Panc1 (cell line): Measurements from ENCODE around the gene ADAMTS2. TPM values are rescaled to one million over a fixed set of nuclear protein-coding genes. Genes with fewer than 3 reads are reported as not detected.

Experiments
- ATAC-seq: fragments of 200-7000 bp; cut with Tn5 transposase; 2 replicates; pipeline ENCODE4 v1.9.1; 2020; ENCODE audit warnings: mild to moderate bottlenecking, moderate library complexity
- BruUV-seq: library from RNA; stranded (reverse); fragments of 400-500 nt; replicated peaks from 2 replicates; lab custom pipeline; 2021; lab: Mats Ljungman, UMichigan
- CTCF ChIA-PET: fragments of 300-600 bp; sonication (Branson Sonifier 250); formaldehyde crosslinking; loops from one replicate; lab custom pipeline; 2022; ENCODE audit warnings: antibody characterized with exemption; lab: Charles Lee
- POLR2A ChIA-PET: fragments of 300-600 bp; sonication (Branson Sonifier 250); formaldehyde crosslinking; loops from one replicate; lab custom pipeline; 2022; ENCODE audit warnings: antibody characterized with exemption; lab: Charles Lee
- DNase-seq: peaks from one replicate; pipeline ENCODE4 v3.0.0-alpha.2; 2010; ENCODE audit warnings: low read depth, low spot score
- H3K27ac ChIP-seq: 2 replicates; pipeline ENCODE4 v1.5.1; 2011; ENCODE audit warnings: mild to moderate bottlenecking, low read length, inconsistent platforms
- H3K27me3 ChIP-seq: fragments of 200-500 bp; sonication (Bioruptor generic); 2 replicates; pipeline ENCODE4 v1.6.0; 2014; ENCODE audit warnings: low read length, inconsistent platforms; ENCODE audit not compliant: control insufficient read depth, insufficient read depth
- H3K36me3 ChIP-seq: fragments of 200-500 bp; sonication (Bioruptor generic); 2 replicates; pipeline ENCODE4 v1.5.1; 2014; ENCODE audit warnings: inconsistent platforms, mild to moderate bottlenecking, low read length, moderate library complexity; ENCODE audit not compliant: control insufficient read depth, insufficient read depth
- H3K4me1 ChIP-seq: 2 replicates; pipeline ENCODE4 v1.5.1; 2011; ENCODE audit warnings: inconsistent platforms, mild to moderate bottlenecking, low read length, moderate library complexity; ENCODE audit not compliant: control insufficient read depth, insufficient read depth
- H3K4me3 ChIP-seq, 2 experiments: 2 replicates each; pipeline ENCODE4 v1.5.1; 2011 to 2012; ENCODE audit warnings: low read depth in 2 of 2, low read length in 2 of 2, mild to moderate bottlenecking in 2 of 2, inconsistent platforms in 1 of 2, moderate library complexity in 1 of 2
- H3K9me3 ChIP-seq: fragments of 200-500 bp; sonication (Bioruptor generic); 2 replicates; pipeline ENCODE4 v1.5.1; 2014; ENCODE audit warnings: low read depth, mild to moderate bottlenecking, inconsistent platforms, low read length, moderate library complexity; ENCODE audit not compliant: control insufficient read depth, insufficient read depth
- POLR2AphosphoS5 ChIP-seq: IDR thresholded peaks from 2 replicates; pipeline ENCODE4 v1.6.1; 2012; ENCODE audit warnings: mild to moderate bottlenecking, low read depth, low read length, moderate library complexity
- SIN3A ChIP-seq: IDR thresholded peaks from 2 replicates; pipeline ENCODE4 v1.6.1; 2012; ENCODE audit warnings: low read depth, mild to moderate bottlenecking, low read length, moderate library complexity, borderline replicate concordance; ENCODE audit not compliant: insufficient read depth
- TCF7L2 ChIP-seq: IDR thresholded peaks from 2 replicates; pipeline ENCODE4 v1.6.1; 2011; ENCODE audit warnings: mild to moderate bottlenecking, low read depth, low read length, inconsistent platforms
- in situ Hi-C: cut with HindIII; loops from 2 replicates; pipeline ENCODE4 v1.10.0; 2016; ENCODE audit warnings: low sequenced_read_pairs, low pct_unique_long_range_greater_than_20kb
- intact Hi-C: fragments of 100-400 bp; cut with micrococcal nuclease; formaldehyde crosslinking; loops from one replicate; pipeline ENCODE4 v1.10.0; 2022; ENCODE audit not compliant: unreplicated experiment
- total RNA-seq: library from RNA; stranded (reverse); gene quantifications from one replicate; pipeline ENCODE4 v1.2.1, GENCODE V29; 2021; ENCODE audit not compliant: unreplicated experiment
- TF ChIP-seq, protein P1 (sequence below), 2 experiments: IDR thresholded peaks; 2 replicates each; pipeline ENCODE4 v1.6.1; 2011 to 2012; ENCODE audit warnings: low read depth in 2 of 2, control low read depth in 1 of 2, low read length in 1 of 2, mild to moderate bottlenecking in 1 of 2, moderate library complexity in 1 of 2; ENCODE audit not compliant: insufficient read depth in 1 of 2
- TF ChIP-seq, protein P2 (sequence below): fragments of 450-650 bp; IDR thresholded peaks from 2 replicates; pipeline ENCODE4 v1.5.1; 2017; ENCODE audit warnings: mild to moderate bottlenecking

The ADAMTS2 gene
- total RNA-seq, 1 experiment from 2014 or later = 0.13 TPM

DNA sequence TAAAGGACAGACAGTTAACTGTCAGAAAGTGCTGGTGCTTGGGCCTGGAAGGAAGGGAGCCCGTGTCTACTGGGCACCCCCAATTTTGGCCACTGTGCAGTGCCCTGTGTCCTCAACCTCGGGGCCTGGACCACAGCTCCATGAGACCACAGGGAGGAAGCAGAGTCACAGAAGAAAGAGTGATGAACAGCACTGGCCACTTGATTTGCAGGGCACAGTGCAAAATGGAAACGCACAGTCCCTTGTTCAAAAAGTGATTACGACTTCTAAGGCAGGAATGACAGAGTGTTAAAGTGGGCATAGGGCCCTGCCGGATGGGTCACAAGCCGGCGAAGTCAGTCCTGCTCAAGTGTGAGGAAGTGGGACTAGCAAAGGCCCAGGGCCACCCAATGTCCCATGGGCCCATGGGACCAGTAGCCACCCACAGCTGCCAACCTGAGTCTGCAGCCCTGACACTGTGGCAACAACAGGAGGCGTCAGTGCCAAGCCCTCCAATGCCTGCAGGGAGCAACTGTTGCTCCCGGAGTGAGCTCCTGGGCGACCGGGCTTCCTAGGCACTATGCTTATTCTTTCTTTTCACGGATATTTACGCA, 85.4 kb downstream of the ADAMTS2 start:
- no TSS peak for BruUV-seq
- Histone ChIP-seq H3K36me3 (no peaks in the 10 kb centered on the region), H3K4me3 (no peak overlapping the region), H3K9me3 (no peaks in the 10 kb centered on the region), H3K27ac (no peak overlapping the region), H3K4me1 (no peaks in the 10 kb centered on the region), H3K27me3 (no peaks in the 10 kb centered on the region)
- CTCF ChIA-PET = no interaction called here
- DNase-seq (no peak), ATAC-seq (no peak)
- intact Hi-C loops = loop anchor here (5.0 kb wide), 2 partner anchors 93 to 232 kb away; no protein-coding TSS in a partner anchor
- POLR2A ChIA-PET = no interaction called here
- TF ChIP-seq POLR2AphosphoS5 (no peak), SIN3A (no peak), TCF7L2 (no peak)
- TF ChIP-seq, protein P1, sequence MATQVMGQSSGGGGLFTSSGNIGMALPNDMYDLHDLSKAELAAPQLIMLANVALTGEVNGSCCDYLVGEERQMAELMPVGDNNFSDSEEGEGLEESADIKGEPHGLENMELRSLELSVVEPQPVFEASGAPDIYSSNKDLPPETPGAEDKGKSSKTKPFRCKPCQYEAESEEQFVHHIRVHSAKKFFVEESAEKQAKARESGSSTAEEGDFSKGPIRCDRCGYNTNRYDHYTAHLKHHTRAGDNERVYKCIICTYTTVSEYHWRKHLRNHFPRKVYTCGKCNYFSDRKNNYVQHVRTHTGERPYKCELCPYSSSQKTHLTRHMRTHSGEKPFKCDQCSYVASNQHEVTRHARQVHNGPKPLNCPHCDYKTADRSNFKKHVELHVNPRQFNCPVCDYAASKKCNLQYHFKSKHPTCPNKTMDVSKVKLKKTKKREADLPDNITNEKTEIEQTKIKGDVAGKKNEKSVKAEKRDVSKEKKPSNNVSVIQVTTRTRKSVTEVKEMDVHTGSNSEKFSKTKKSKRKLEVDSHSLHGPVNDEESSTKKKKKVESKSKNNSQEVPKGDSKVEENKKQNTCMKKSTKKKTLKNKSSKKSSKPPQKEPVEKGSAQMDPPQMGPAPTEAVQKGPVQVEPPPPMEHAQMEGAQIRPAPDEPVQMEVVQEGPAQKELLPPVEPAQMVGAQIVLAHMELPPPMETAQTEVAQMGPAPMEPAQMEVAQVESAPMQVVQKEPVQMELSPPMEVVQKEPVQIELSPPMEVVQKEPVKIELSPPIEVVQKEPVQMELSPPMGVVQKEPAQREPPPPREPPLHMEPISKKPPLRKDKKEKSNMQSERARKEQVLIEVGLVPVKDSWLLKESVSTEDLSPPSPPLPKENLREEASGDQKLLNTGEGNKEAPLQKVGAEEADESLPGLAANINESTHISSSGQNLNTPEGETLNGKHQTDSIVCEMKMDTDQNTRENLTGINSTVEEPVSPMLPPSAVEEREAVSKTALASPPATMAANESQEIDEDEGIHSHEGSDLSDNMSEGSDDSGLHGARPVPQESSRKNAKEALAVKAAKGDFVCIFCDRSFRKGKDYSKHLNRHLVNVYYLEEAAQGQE (IDR thresholded peaks at IDR 0.05; ENCODE audit: insufficient read depth in 1 of 2, low read depth in 2 of 2, low read length in 1 of 2) = no peak
- TF ChIP-seq, protein P2, sequence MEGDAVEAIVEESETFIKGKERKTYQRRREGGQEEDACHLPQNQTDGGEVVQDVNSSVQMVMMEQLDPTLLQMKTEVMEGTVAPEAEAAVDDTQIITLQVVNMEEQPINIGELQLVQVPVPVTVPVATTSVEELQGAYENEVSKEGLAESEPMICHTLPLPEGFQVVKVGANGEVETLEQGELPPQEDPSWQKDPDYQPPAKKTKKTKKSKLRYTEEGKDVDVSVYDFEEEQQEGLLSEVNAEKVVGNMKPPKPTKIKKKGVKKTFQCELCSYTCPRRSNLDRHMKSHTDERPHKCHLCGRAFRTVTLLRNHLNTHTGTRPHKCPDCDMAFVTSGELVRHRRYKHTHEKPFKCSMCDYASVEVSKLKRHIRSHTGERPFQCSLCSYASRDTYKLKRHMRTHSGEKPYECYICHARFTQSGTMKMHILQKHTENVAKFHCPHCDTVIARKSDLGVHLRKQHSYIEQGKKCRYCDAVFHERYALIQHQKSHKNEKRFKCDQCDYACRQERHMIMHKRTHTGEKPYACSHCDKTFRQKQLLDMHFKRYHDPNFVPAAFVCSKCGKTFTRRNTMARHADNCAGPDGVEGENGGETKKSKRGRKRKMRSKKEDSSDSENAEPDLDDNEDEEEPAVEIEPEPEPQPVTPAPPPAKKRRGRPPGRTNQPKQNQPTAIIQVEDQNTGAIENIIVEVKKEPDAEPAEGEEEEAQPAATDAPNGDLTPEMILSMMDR = no peak
- in situ Hi-C loops = no loop called here

DNA sequence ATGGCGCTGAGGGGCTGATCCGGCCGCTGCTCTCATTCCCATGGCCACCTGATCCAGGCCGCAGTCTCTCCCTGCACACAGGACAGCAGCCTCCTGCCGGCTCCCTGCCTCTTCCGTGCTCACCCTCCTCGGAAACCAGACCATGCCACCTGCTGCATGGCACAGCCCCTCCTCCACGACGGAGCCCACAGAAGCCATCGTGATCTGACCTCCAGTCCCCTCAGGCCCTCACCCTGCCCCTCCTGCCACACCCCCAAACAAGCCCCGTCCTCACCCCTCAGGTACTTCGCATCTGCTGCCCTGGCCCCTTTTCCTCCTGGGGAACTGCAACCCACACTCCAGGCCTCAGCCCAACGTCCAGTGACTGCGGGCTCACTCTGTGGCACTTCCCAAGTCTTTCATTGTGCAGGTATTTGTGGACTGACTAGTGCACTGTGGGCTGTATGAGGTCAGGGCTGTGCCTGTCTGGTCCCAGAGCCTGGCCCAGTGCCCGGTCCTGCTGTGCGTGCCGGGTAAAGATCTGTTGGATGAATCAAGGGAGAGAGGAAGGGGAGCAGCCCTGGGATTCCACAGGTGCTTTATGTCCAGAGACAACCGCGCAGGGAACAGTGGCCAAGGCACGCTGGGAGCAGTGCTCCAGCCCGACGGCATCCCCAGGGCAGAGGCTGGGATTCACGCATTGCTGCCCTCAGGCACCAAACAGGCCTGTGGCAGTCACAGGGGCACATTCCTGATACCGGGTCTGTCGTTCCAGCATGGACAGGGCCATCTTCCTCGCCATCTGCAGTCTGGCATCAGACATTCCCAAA, 86.1 kb downstream of the ADAMTS2 start:
- DNase-seq = no peak

More for the DNA sequence above, 86.1 kb downstream of the ADAMTS2 start:
- CTCF ChIA-PET = no interaction called here
- intact Hi-C loops (no loop called here), in situ Hi-C loops (no loop called here)
- no peak overlapping the region for H3K4me3 ChIP-seq
- POLR2A ChIA-PET = no interaction called here
- H3K36me3 ChIP-seq = no peaks in the 10 kb centered on the region
- H3K4me1 ChIP-seq = no peaks in the 10 kb centered on the region
- no peaks in the 10 kb centered on the region for H3K27me3 ChIP-seq
- no peak for TF ChIP-seq POLR2AphosphoS5
- TF ChIP-seq, protein P1 (IDR thresholded peaks at IDR 0.05; ENCODE audit: insufficient read depth in 1 of 2, low read depth in 2 of 2, low read length in 1 of 2) = no peak
- TF ChIP-seq, protein P2 = no peak
- TF ChIP-seq TCF7L2 = no peak
- no peak for TF ChIP-seq SIN3A
- no peaks in the 10 kb centered on the region for H3K9me3 ChIP-seq
- no TSS peak for BruUV-seq
- no peak overlapping the region for H3K27ac ChIP-seq
- no peak for ATAC-seq
